Gastrocnemius medialis (tissue), 4 donors: Measurements from ENCODE around the gene SURF6.

Experiments
- CTCF ChIP-seq, 5 experiments: fragments of 450-650 bp in 3 of 5; fragments of 200-600 bp in 2 of 5; sonication (generic) in 2 of 5; IDR thresholded peaks in 4 of 5; conservative IDR thresholded peaks in 1 of 5; 1 replicate in 4 of 5; 2 replicates in 1 of 5; pipeline ENCODE4 v1.5.1; 2016 to 2019; ENCODE audit warnings: antibody characterized with exemption in 5 of 5, mild to moderate bottlenecking in 3 of 5, moderate library complexity in 3 of 5
- POLR2A ChIP-seq, 2 donors: fragments of 450-650 bp; IDR thresholded peaks; one replicate each; pipeline ENCODE4 v1.6.1; 2017; ENCODE audit warnings: antibody characterized with exemption in 2 of 2, mild to moderate bottlenecking in 2 of 2, moderate library complexity in 2 of 2

GRCh38 chr9:133372144-133372543 lies 36.2 kb upstream of the SURF6 start:
- TF ChIP-seq CTCF (IDR thresholded peaks at IDR 0.05 in 4 of 5, conservative IDR thresholded peaks at IDR 0.05 in 1 of 5) (no peak), POLR2A (IDR thresholded peaks at IDR 0.05) (no peak)
